ENCODE data around the gene SETBP1.

Gene SETBP1

DNA sequence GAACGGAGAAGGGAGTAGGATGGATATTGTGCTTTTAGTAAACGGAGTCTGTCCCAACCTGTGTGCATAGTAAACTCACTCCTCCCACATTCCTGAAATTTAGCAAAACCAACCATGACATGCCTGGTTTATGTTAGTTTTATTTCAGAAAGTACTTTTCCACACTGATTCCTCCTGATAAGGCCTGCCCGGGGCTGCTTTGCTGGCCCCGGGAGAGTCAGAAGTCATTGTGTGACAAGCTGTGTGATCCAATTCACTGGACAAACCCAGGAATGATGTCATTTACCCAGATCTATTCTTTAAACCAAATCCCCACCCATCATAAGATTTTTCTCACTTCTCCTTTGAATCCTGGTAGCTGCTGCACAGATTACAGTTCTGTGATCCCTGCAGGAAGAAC is 109.0 kb downstream of the SETBP1 start:
- Histone ChIP-seq H3K27me3 (replicated peaks) (no peaks in the 10 kb centered on the region), H3K4me3 (ENCODE audit: low read depth, low read length) (no peak overlapping the region), H3K36me3 (replicated peaks) (no peaks in the 10 kb centered on the region), H3K27ac (no peak overlapping the region)
- TF ChIP-seq, protein P1, sequence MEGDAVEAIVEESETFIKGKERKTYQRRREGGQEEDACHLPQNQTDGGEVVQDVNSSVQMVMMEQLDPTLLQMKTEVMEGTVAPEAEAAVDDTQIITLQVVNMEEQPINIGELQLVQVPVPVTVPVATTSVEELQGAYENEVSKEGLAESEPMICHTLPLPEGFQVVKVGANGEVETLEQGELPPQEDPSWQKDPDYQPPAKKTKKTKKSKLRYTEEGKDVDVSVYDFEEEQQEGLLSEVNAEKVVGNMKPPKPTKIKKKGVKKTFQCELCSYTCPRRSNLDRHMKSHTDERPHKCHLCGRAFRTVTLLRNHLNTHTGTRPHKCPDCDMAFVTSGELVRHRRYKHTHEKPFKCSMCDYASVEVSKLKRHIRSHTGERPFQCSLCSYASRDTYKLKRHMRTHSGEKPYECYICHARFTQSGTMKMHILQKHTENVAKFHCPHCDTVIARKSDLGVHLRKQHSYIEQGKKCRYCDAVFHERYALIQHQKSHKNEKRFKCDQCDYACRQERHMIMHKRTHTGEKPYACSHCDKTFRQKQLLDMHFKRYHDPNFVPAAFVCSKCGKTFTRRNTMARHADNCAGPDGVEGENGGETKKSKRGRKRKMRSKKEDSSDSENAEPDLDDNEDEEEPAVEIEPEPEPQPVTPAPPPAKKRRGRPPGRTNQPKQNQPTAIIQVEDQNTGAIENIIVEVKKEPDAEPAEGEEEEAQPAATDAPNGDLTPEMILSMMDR (IDR thresholded peaks at IDR 0.05; ENCODE audit: low read depth, low read length, missing control alignments), result no peak
- in situ Hi-C loops (cut with HindIII; ENCODE audit: low pct_ligation_motif_present, low sequenced_read_pairs), result no loop called here
- DNase-seq, result no peak

DNA sequence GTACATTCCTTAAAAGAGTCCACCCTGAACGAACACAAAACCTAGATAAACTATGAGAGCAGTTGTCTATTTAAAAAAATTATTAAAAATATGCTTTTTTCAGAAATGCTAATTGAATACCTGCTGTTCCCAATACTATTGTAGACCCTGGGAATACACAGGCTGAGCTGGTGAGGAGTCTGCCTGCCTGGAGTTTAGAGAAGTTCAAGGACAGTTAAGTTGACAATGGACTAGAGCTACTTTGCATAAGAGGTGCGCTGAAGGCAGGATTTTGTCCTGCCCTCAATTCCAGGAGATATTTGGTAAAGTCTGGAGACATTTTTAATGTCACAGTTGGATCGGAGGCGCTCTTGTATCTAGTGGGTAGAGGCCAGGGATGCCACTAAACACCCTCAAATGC is 110.2 kb downstream of the SETBP1 start:
- TF ChIP-seq, protein P1 (IDR thresholded peaks at IDR 0.05; ENCODE audit: low read depth, low read length, missing control alignments), result no peak
- no peaks in the 10 kb centered on the region for H3K27me3 ChIP-seq (replicated peaks)
- H3K4me3 ChIP-seq (ENCODE audit: low read depth, low read length), result no peak overlapping the region
- DNase-seq, result no peak
- H3K36me3 ChIP-seq (replicated peaks), result no peaks in the 10 kb centered on the region
- in situ Hi-C loops (cut with HindIII; ENCODE audit: low pct_ligation_motif_present, low sequenced_read_pairs), result no loop called here
- no peak overlapping the region for H3K27ac ChIP-seq

DNA sequence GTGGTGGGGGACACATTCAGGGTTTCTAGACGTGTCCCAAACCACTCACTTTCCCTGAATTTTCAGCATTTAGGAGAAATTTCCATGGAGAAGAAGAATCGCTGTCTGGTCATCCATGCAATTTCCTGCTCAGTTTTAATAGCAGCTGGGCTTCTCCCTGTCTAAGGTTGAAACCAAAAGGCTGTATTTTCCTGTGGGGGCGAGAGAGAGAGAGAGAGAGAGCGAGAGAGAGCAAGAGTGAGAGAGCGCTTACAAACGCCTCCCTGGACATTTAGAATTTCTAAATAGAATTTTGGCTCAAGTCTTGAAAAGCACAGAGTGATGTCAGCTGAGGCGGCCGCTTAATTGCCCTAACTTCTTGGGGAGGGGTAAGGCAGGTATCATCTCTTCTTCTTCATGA is 110.8 kb downstream of the SETBP1 start:
- Histone ChIP-seq H3K4me3 (ENCODE audit: low read depth, low read length) (no peak overlapping the region), H3K27me3 (replicated peaks) (no peaks in the 10 kb centered on the region), H3K27ac (no peak overlapping the region), H3K36me3 (replicated peaks) (no peaks in the 10 kb centered on the region)
- no peak for DNase-seq
- in situ Hi-C loops (cut with HindIII; ENCODE audit: low pct_ligation_motif_present, low sequenced_read_pairs), result no loop called here
- TF ChIP-seq, protein P1 (IDR thresholded peaks at IDR 0.05; ENCODE audit: low read depth, low read length, missing control alignments), result no peak

DNA sequence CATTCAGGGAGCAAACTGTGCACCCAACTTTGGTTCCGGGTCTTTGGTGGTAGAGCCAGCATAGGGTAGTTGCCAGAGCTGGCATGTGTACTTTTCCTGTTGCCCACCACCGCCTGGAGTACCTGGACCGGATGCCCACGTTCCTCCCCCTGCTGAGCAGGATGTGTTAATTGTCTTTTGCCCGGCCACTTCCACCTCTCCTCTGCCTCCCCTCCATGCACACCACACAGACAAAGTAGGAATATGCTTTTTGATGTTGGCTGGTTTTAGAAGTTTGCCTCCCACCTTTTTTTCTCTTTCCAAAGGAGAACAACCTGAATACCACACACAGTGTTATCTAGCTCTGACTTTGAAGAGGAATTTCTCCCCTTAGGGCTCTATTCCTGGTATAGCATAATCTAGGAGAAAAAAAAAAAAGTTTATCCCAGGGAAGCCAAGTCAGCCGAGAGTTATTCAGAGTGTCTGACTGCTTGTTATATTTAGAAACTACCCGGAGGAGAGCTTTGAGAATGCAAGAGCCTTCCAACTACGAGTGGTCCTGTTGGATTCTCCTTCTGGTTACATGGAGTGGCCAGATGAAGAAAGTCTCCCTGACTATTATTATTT is 111.9 kb downstream of the SETBP1 start:
- H3K27ac ChIP-seq, result no peak overlapping the region
- H3K4me3 ChIP-seq (ENCODE audit: low read depth, low read length), result no peak overlapping the region
- TF ChIP-seq, protein P1 (IDR thresholded peaks at IDR 0.05; ENCODE audit: low read depth, low read length, missing control alignments), result no peak
- DNase-seq, result no peak
- H3K27me3 ChIP-seq (replicated peaks), result no peaks in the 10 kb centered on the region
- in situ Hi-C loops (cut with HindIII; ENCODE audit: low pct_ligation_motif_present, low sequenced_read_pairs), result no loop called here
- no peaks in the 10 kb centered on the region for H3K36me3 ChIP-seq (replicated peaks)

DNA sequence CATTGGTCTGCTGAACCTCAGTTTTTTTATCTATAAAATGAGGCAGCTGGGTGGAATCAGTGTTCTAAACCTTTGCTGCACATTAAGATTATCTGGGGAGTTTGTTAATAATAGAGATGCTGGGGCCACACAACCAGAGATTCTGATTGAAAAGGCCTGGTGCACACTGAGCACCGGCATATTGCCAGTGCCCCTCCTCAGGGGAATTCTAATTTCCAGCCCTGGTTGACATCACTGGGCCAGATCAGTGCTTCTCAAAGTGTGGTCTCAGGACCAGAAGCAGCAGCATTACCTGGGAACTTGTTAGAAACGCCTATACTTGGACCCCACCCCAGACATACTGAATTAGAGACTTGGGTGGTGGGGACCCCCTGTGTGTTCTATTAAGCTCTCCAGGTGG is 112.5 kb downstream of the SETBP1 start:
- TF ChIP-seq, protein P1 (IDR thresholded peaks at IDR 0.05; ENCODE audit: low read depth, low read length, missing control alignments), result no peak
- in situ Hi-C loops (cut with HindIII; ENCODE audit: low pct_ligation_motif_present, low sequenced_read_pairs), result no loop called here
- Histone ChIP-seq H3K4me3 (ENCODE audit: low read depth, low read length) (no peak overlapping the region), H3K27ac (no peak overlapping the region), H3K36me3 (replicated peaks) (no peaks in the 10 kb centered on the region), H3K27me3 (replicated peaks) (no peaks in the 10 kb centered on the region)
- DNase-seq, result no peak

DNA sequence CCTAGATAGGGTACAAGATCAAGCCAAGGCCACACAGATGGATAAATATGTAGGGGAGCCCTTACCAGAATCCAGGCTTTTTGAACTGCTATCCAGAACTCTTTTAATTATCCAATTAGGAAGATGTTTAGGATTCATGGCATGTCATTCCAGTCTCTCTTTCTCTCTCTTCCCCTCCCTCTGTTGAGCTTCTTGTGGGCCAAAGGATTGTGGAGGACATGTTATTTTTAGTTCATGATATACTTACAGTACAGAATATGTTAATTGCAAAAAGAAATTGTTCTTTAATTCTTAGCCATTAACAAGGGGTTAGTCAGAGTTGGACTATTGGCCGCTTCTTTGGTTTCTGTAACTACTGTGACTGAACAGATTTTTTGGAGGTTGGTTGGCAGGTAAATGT is 113.0 kb downstream of the SETBP1 start:
- Histone ChIP-seq H3K36me3 (replicated peaks) (no peaks in the 10 kb centered on the region), H3K4me3 (ENCODE audit: low read depth, low read length) (no peak overlapping the region), H3K27me3 (replicated peaks) (no peaks in the 10 kb centered on the region), H3K27ac (no peak overlapping the region)
- TF ChIP-seq, protein P1 (IDR thresholded peaks at IDR 0.05; ENCODE audit: low read depth, low read length, missing control alignments), result no peak
- in situ Hi-C loops (cut with HindIII; ENCODE audit: low pct_ligation_motif_present, low sequenced_read_pairs), result no loop called here
- no peak for DNase-seq
